ENCODE results near the gene SOX6. TPM values are rescaled to one million over a fixed set of nuclear protein-coding genes. Genes with fewer than 3 reads are reported as not detected.
"Not testable (repeated sequence)": the region's sequence is repeated elsewhere in the genome, so short reads cannot be mapped to it uniquely, and the experiment has no call there.

SOX6 gene
- polyA plus RNA-seq, 1 experiment = 6.0 TPM

GRCh38 chr11:16392616-16393015 is 36.3 kb upstream of the SOX6 start:
- POLR2A ChIA-PET = no interaction called here
- TF ChIP-seq, protein P1, sequence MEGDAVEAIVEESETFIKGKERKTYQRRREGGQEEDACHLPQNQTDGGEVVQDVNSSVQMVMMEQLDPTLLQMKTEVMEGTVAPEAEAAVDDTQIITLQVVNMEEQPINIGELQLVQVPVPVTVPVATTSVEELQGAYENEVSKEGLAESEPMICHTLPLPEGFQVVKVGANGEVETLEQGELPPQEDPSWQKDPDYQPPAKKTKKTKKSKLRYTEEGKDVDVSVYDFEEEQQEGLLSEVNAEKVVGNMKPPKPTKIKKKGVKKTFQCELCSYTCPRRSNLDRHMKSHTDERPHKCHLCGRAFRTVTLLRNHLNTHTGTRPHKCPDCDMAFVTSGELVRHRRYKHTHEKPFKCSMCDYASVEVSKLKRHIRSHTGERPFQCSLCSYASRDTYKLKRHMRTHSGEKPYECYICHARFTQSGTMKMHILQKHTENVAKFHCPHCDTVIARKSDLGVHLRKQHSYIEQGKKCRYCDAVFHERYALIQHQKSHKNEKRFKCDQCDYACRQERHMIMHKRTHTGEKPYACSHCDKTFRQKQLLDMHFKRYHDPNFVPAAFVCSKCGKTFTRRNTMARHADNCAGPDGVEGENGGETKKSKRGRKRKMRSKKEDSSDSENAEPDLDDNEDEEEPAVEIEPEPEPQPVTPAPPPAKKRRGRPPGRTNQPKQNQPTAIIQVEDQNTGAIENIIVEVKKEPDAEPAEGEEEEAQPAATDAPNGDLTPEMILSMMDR (IDR thresholded peaks at IDR 0.05; ENCODE audit: low read depth, low read length) = no peak
- no peaks in the 10 kb centered on the region for H3K27me3 ChIP-seq (ENCODE audit: control insufficient read depth, insufficient read depth, low read length)
- no peak for DNase-seq (ENCODE audit: low read depth, low spot score)
- no peak overlapping the region for H3K4me3 ChIP-seq (ENCODE audit: low read depth, low read length)
- no peak overlapping the region for H3K27ac ChIP-seq (ENCODE audit: low read depth, low read length)
- CTCF ChIA-PET = no interaction called here
- no peaks in the 10 kb centered on the region for H3K9me3 ChIP-seq (ENCODE audit: control insufficient read depth, insufficient read depth, low read length)

GRCh38 chr11:16390826-16391225 is 34.5 kb upstream of the SOX6 start:
- H3K27ac ChIP-seq (ENCODE audit: low read depth, low read length); H3K9me3 ChIP-seq (ENCODE audit: control insufficient read depth, insufficient read depth, low read length); H3K27me3 ChIP-seq (ENCODE audit: control insufficient read depth, insufficient read depth, low read length); POLR2A ChIA-PET; H3K4me3 ChIP-seq (ENCODE audit: low read depth, low read length); CTCF ChIA-PET; DNase-seq (ENCODE audit: low read depth, low spot score): not testable (repeated sequence)

DNA sequence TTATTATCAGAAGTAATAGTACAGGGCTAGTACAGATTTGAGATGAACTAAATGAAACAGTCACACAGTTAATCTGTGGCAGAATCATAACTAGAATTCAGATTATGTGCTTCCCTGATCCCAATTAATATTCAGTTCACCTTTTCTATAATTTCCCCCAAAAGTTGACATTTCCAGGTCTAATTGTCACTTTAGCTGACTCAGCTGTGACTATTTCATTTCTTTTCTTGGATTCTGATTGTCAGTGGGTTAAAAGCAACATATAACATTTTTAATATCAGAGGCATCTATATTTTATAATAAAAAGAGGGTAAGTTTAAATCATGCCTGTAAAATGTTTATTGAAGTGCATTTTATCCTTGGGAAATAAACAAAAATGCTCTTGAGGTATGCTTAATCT is 28.8 kb upstream of the SOX6 start:
- H3K27ac ChIP-seq (ENCODE audit: low read depth, low read length) = no peak overlapping the region
- no peaks in the 10 kb centered on the region for H3K9me3 ChIP-seq (ENCODE audit: control insufficient read depth, insufficient read depth, low read length)
- DNase-seq (ENCODE audit: low read depth, low spot score) = no peak
- POLR2A ChIA-PET = interaction anchor here (1.1 to 2.9 kb wide), 2 partner anchors 220 to 492 kb away, joined by 3 to 26 read pairs; no protein-coding TSS in a partner anchor
- TF ChIP-seq, protein P1 (IDR thresholded peaks at IDR 0.05; ENCODE audit: low read depth, low read length) = no peak
- CTCF ChIA-PET = no interaction called here
- H3K4me3 ChIP-seq (ENCODE audit: low read depth, low read length) = no peak overlapping the region
- H3K27me3 ChIP-seq (ENCODE audit: control insufficient read depth, insufficient read depth, low read length) = no peaks in the 10 kb centered on the region

DNA sequence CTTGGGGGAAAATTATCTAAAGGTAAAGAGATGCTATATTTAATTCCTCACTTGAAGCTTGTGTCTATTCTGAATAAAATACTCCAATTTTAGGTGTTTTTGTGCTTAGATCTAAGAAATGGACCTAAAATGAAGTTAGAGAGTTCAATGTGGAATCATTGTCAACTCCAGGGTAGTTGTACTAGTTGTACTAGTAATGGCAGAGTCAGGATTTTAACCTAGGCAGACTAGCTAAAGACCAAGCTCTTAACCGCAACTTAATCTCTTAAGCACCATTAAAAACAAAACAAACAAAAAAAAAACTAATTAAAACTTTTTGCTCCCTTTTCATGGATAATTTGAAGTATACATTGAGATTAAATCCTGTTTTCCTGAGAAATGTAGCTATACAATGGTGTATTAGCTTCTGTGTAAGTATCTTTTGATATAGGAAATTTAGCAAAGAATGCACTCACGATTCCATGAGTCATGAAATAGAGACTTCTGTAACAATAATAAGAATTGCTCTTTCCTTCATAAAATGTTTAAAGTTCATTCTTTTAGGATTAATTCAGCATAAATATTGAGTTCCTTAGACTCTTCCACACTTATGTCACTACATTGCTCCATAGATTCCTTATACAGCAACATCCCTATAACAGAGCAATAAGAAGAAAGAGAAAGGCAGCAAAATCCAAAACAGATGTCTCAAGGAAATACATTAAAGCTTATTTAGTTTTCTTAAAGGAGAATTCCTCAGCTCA is 26.5 kb upstream of the SOX6 start:
- H3K9me3 ChIP-seq (ENCODE audit: control insufficient read depth, insufficient read depth, low read length) = no peaks in the 10 kb centered on the region
- TF ChIP-seq, protein P1 (IDR thresholded peaks at IDR 0.05; ENCODE audit: low read depth, low read length) = no peak
- H3K27ac ChIP-seq (ENCODE audit: low read depth, low read length) = peak overlapping the region; percentile 54
- no peak overlapping the region for H3K4me3 ChIP-seq (ENCODE audit: low read depth, low read length)
- no peaks in the 10 kb centered on the region for H3K27me3 ChIP-seq (ENCODE audit: control insufficient read depth, insufficient read depth, low read length)
- ChIA-PET POLR2A (interaction anchor here (0.6 to 2.9 kb wide), 6 partner anchors 17 to 446 kb away, joined by 3 to 26 read pairs (median 3); partner anchors contain the start of gene SOX6), CTCF (interaction anchor here (1.0 to 1.6 kb wide), 2 partner anchors 22 to 231 kb away, joined by 3 to 6 read pairs; no protein-coding TSS in a partner anchor)
- DNase-seq (ENCODE audit: low read depth, low spot score) = peak; percentile 63

DNA sequence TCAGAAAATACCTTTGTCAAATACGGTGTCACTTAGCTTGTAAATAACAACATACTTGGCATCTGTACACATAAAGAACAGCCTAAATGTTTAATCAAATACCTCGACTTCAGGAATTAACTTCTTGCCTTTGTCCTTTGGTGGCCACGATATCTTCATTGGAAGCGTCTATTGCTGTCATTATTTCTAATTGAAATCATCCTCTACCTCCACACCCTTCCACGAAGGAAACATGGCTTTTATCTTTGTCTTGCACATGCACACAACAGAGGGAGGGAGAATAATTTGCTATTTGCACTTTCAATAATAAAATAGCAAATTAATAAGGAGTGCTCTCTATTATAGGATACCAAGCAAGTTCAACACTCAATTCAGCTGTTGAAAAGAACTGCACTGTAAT is 25.8 kb upstream of the SOX6 start:
- no peak for DNase-seq (ENCODE audit: low read depth, low spot score)
- Histone ChIP-seq H3K9me3 (ENCODE audit: control insufficient read depth, insufficient read depth, low read length) (no peaks in the 10 kb centered on the region), H3K27me3 (ENCODE audit: control insufficient read depth, insufficient read depth, low read length) (no peaks in the 10 kb centered on the region), H3K27ac (ENCODE audit: low read depth, low read length) (no peak overlapping the region), H3K4me3 (ENCODE audit: low read depth, low read length) (no peak overlapping the region)
- ChIA-PET CTCF (interaction anchor here (1.3 to 1.6 kb wide), 3 partner anchors 224 to 562 kb away, joined by 3 to 6 read pairs (median 4); no protein-coding TSS in a partner anchor), POLR2A (interaction anchor here (0.9 to 2.9 kb wide), 3 partner anchors 16 to 380 kb away, joined by 3 to 26 read pairs (median 3); no protein-coding TSS in a partner anchor)
- TF ChIP-seq, protein P1 (IDR thresholded peaks at IDR 0.05; ENCODE audit: low read depth, low read length) = no peak

Measured in AG04450 (cell line).